OCI-LY1 (cell line): ENCODE measurements around the gene ADAMTS14.

Source experiments
- H2AFZ ChIP-seq: fragments of 200-600 bp; sonication (generic), shearing (Covaris generic); 2 replicates; pipeline ENCODE4 v1.6.0; 2014; ENCODE audit warnings: antibody characterized with exemption, mild to moderate bottlenecking, low read length
- H3F3A ChIP-seq: fragments of 200-600 bp; sonication (generic), shearing (Covaris generic); 2 replicates; pipeline ENCODE4 v1.6.0; 2014; ENCODE audit warnings: mild to moderate bottlenecking, antibody characterized with exemption, low read length, moderate library complexity; ENCODE audit not compliant: insufficient read depth
- H3K27ac ChIP-seq: fragments of 200-600 bp; sonication (generic); 2 replicates; pipeline ENCODE4 v1.5.1; 2014; ENCODE audit warnings: low read length, mixed run types, mild to moderate bottlenecking, low read depth; ENCODE audit not compliant: poor library complexity, severe bottlenecking
- H3K27me3 ChIP-seq: fragments of 200-600 bp; sonication (generic); 2 replicates; pipeline ENCODE4 v1.6.0; 2014; ENCODE audit warnings: antibody characterized with exemption, mild to moderate bottlenecking, low read length, moderate library complexity; ENCODE audit not compliant: insufficient read depth
- H3K36me3 ChIP-seq: fragments of 200-600 bp; sonication (generic); 2 replicates; pipeline ENCODE4 v1.6.1; 2014; ENCODE audit warnings: mild to moderate bottlenecking, antibody characterized with exemption, low read length, moderate library complexity, mixed read lengths; ENCODE audit not compliant: insufficient read depth
- H3K4me1 ChIP-seq: fragments of 200-600 bp; sonication (generic); 2 replicates; pipeline ENCODE4 v1.5.1; 2014; ENCODE audit warnings: mild to moderate bottlenecking, low read length, moderate library complexity; ENCODE audit not compliant: insufficient read depth, severe bottlenecking
- H3K4me2 ChIP-seq: fragments of 200-600 bp; sonication (generic), shearing (Covaris generic); 2 replicates; pipeline ENCODE4 v1.6.1; 2014; ENCODE audit warnings: low read length
- H3K4me3 ChIP-seq: fragments of 200-600 bp; sonication (generic); 2 replicates; pipeline ENCODE4 v1.5.1; 2014; ENCODE audit warnings: low read length, low read depth, mild to moderate bottlenecking, mixed read lengths; ENCODE audit not compliant: poor library complexity, severe bottlenecking
- H3K79me2 ChIP-seq: fragments of 200-600 bp; shearing (Covaris generic); 2 replicates; pipeline ENCODE4 v1.6.1; 2016; ENCODE audit warnings: mixed run types, low read length, mixed read lengths; ENCODE audit not compliant: insufficient read depth
- H3K9ac ChIP-seq: fragments of 200-600 bp; sonication (generic), shearing (Covaris generic); 2 replicates; pipeline ENCODE4 v1.6.1; 2014; ENCODE audit warnings: mild to moderate bottlenecking, low read length, mixed read lengths
- H3K9me2 ChIP-seq: fragments of 200-600 bp; sonication (generic), shearing (Covaris generic); 2 replicates; pipeline ENCODE4 v1.6.1; 2014; ENCODE audit warnings: low read depth, mild to moderate bottlenecking, low read length, mixed read lengths
- H3K9me3 ChIP-seq: fragments of 200-600 bp; shearing (Covaris generic); 2 replicates; pipeline ENCODE4 v1.6.1; 2014; ENCODE audit warnings: low read length, mixed read lengths
- H4K20me1 ChIP-seq: fragments of 200-600 bp; sonication (generic), shearing (Covaris generic); 2 replicates; pipeline ENCODE4 v1.6.0; 2016; ENCODE audit warnings: mild to moderate bottlenecking, low read length; ENCODE audit not compliant: insufficient read depth
- CTCF ChIP-seq: fragments of 200-600 bp; sonication (generic), shearing (Covaris generic); IDR thresholded peaks from 2 replicates; pipeline ENCODE4 v1.5.1; 2017; ENCODE audit warnings: mild to moderate bottlenecking, antibody characterized with exemption, low read length, moderate library complexity, mixed read lengths
- EZH2 ChIP-seq: fragments of 200-600 bp; sonication (generic), shearing (Covaris generic); IDR thresholded peaks from 2 replicates; pipeline ENCODE4 v1.8.0; 2017; ENCODE audit warnings: borderline replicate concordance, mixed run types, mild to moderate bottlenecking, antibody characterized with exemption, low read length, moderate library complexity, mixed read lengths

ADAMTS14 gene

GRCh38 chr10:70704211-70704610, 31.9 kb downstream of the ADAMTS14 start:
- H3K4me1 ChIP-seq, result peaks cover 11% of the 10 kb centered on the region
- H2AFZ ChIP-seq, result no peak overlapping the region
- H3K9me3 ChIP-seq, result no peaks in the 10 kb centered on the region
- H3K27ac ChIP-seq, result no peak overlapping the region
- H3K27me3 ChIP-seq, result 0 out of 2 replicates have a peak, but pooled peaks cover 6% of the 10 kb centered on the region
- no peak overlapping the region for H3K4me3 ChIP-seq
- no peak overlapping the region for H3K9ac ChIP-seq
- TF ChIP-seq EZH2 (no peak), CTCF (no peak)
- H3K79me2 ChIP-seq, result no peaks in the 10 kb centered on the region
- H3K9me2 ChIP-seq, result no peaks in the 10 kb centered on the region
- no peaks in the 10 kb centered on the region for H3K36me3 ChIP-seq
- H3F3A ChIP-seq, result no peaks in the 10 kb centered on the region
- H3K4me2 ChIP-seq, result no peak overlapping the region
- H4K20me1 ChIP-seq, result no peaks in the 10 kb centered on the region

DNA sequence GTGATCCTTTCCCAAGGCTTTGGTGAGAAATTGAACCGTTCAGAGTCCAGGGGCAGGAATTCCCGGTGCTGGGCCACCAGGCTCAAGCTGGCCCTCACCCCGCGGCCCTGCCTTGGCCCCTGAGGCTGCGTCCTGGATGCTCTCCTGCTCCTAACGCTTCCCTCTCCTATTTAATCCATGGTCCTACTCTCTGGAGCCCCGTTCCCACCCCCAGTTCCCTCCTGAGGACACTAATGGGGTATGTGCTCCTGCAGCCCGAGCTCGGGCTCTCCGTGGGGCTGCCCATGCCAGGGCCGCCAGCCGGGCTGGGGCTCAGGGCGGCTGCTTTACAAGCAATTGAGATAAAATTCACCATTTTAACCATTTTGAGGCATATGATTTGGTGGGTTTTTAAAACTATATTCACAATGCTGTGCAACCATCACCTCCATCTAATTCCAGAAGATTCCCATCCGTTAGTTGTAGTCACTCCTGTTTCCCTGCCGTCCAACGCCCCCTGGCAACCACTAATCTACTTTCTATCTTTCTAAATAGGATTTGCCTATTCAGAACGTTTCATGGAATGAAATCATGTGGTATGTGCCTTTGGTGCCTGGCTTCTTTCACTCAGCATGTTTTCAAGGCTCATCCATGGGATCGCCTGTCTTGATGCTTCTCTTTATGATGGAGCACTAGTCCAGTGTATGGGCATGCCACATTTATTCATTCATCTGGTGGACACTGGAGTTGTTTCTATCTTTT, 33.0 kb downstream of the ADAMTS14 start:
- no peaks in the 10 kb centered on the region for H3K9me3 ChIP-seq
- H3K27me3 ChIP-seq, result 0 out of 2 replicates have a peak, but pooled peaks cover 6% of the 10 kb centered on the region
- no peaks in the 10 kb centered on the region for H4K20me1 ChIP-seq
- no peak overlapping the region for H3K27ac ChIP-seq
- H2AFZ ChIP-seq, result no peak overlapping the region
- H3K9me2 ChIP-seq, result no peaks in the 10 kb centered on the region
- H3F3A ChIP-seq, result no peaks in the 10 kb centered on the region
- H3K36me3 ChIP-seq, result no peaks in the 10 kb centered on the region
- no peak overlapping the region for H3K4me2 ChIP-seq
- TF ChIP-seq EZH2 (no peak), CTCF (no peak)
- H3K79me2 ChIP-seq, result no peaks in the 10 kb centered on the region
- no peak overlapping the region for H3K9ac ChIP-seq
- H3K4me1 ChIP-seq, result peaks cover under 1% of the 10 kb centered on the region
- no peak overlapping the region for H3K4me3 ChIP-seq

- Histone ChIP-seq H3K9me3 (no peaks in the 10 kb centered on the region), H3K27ac (no peak overlapping the region), H3K9ac (no peak overlapping the region), H3K79me2 (no peaks in the 10 kb centered on the region), H3K36me3 (no peaks in the 10 kb centered on the region), H3K4me3 (no peak overlapping the region), H3K4me2 (no peak overlapping the region), H4K20me1 (no peaks in the 10 kb centered on the region), H3K9me2 (no peaks in the 10 kb centered on the region), H3F3A (no peaks in the 10 kb centered on the region), H2AFZ (no peak overlapping the region), H3K27me3 (peaks cover 21% of the 10 kb centered on the region; the same call in 1 of the 2 replicates), H3K4me1 (no peaks in the 10 kb centered on the region)
- TF ChIP-seq EZH2 (no peak), CTCF (no peak)
These were observed 38.9 kb downstream of the ADAMTS14 start for GRCh38 chr10:70711177-70711576.
